ENCODE data around the gene FAM89B. TPM values are rescaled to one million over a fixed set of nuclear protein-coding genes. Genes with fewer than 3 reads are reported as not detected.
A peak's percentile ranks its signal among the peaks of the same experiment; 100 is the strongest.

The FAM89B gene
- total and polyA plus RNA-seq, 2 donors (not counting 1 experiment from before 2014, with no cell fraction given) = 30.4 to 50.2 TPM

DNA sequence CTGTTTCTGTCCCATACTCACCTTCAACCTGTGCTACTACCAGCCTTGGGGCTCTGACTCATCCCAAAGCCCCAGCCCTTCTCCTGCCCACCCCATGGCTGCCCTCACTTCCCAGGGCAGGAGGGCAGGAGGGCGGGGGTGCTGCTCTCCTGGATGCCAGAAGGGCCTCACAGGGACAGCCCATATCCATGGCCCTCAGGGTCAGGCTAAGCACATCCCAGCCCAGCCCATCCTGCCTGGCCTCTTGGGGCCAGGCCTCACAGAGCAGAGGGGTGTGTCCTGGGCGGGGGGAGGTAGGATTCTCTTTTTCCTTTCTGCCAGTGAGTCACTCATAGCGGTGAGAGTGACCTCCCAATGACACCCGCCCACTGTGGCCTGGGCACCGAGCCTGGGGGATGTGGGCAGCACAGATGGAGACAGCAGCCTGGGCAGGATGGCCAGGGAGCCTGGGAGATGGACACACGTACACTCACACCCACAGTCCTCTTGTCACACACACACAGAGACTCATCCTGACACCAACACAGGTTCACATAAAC, 16.6 kb upstream of the FAM89B start:
- POLR2A ChIA-PET = interaction anchor here (0.6 kb wide), 2 partner anchors 148 to 732 kb away, joined by 4 to 7 read pairs; no protein-coding TSS in a partner anchor
- Mint-ChIP-seq H3K27me3 (peaks cover 3% of the 10 kb centered on the region), H3K27ac (peak overlapping the region; percentile 89), H3K4me1 (peaks cover 51% of the 10 kb centered on the region), H3K9me3 (ENCODE audit: insufficient read depth) (no peaks in the 10 kb centered on the region), H3K4me3 (peak overlapping the region; percentile 64)
- DNase-seq (no peak), ATAC-seq (ENCODE audit: low read depth) (no peak)
- intact Hi-C loops (cut with micrococcal nuclease) = no loop called here
- H3K4me2 ChIP-seq (replicated peaks; ENCODE audit: low read depth, low read length, poor library complexity, severe bottlenecking) = no peak overlapping the region
- H3K4me1 ChIP-seq (ENCODE audit: control insufficient read depth in 2 of 2, insufficient read depth in 2 of 2, low read length in 2 of 2) = peaks cover 29 to 55% of the 10 kb centered on the region in 2 donors
- no peaks in the 10 kb centered on the region for H3K27me3 ChIP-seq (replicated peaks in 1 of 4; ENCODE audit: control extremely low read depth in 1 of 4, control insufficient read depth in 3 of 4, insufficient read depth in 4 of 4, low read length in 3 of 4)
- H3K9ac ChIP-seq (ENCODE audit: low read length) = no peak overlapping the region
- H3K36me3 ChIP-seq (replicated peaks in 1 of 2; ENCODE audit: control extremely low read depth in 1 of 2, control insufficient read depth in 1 of 2, extremely low read depth in 1 of 2, insufficient read depth in 2 of 2, low read length in 1 of 2) = no peaks in the 10 kb centered on the region
- H4K20me1 ChIP-seq (ENCODE audit: control insufficient read depth, insufficient read depth, low read length, poor library complexity, severe bottlenecking) = no peaks in the 10 kb centered on the region
- CTCF ChIA-PET = interaction anchor here (0.6 to 1.4 kb wide), 4 partner anchors 9 to 934 kb away, joined by 3 to 4 read pairs (median 3); partner anchors contain the start of gene ZNRD2
- H3K27ac ChIP-seq (ENCODE audit: low read length in 2 of 2) = no peak overlapping the region
- 69% methylated on average over 5 of the region's 6 CpGs for WGBS (ENCODE audit: insufficient coverage)
- TF ChIP-seq, protein P1, sequence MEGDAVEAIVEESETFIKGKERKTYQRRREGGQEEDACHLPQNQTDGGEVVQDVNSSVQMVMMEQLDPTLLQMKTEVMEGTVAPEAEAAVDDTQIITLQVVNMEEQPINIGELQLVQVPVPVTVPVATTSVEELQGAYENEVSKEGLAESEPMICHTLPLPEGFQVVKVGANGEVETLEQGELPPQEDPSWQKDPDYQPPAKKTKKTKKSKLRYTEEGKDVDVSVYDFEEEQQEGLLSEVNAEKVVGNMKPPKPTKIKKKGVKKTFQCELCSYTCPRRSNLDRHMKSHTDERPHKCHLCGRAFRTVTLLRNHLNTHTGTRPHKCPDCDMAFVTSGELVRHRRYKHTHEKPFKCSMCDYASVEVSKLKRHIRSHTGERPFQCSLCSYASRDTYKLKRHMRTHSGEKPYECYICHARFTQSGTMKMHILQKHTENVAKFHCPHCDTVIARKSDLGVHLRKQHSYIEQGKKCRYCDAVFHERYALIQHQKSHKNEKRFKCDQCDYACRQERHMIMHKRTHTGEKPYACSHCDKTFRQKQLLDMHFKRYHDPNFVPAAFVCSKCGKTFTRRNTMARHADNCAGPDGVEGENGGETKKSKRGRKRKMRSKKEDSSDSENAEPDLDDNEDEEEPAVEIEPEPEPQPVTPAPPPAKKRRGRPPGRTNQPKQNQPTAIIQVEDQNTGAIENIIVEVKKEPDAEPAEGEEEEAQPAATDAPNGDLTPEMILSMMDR (IDR thresholded peaks at IDR 0.05) = no peak
- no peak for TF ChIP-seq EZH2 (IDR thresholded peaks at IDR 0.05; ENCODE audit: borderline replicate concordance, insufficient read depth, low read depth, low read length, poor library complexity, severe bottlenecking)
- peaks cover 26% of the 10 kb centered on the region for H3K79me2 ChIP-seq (ENCODE audit: control insufficient read depth, insufficient read depth, low read length)
- no peaks in the 10 kb centered on the region for H3K9me3 ChIP-seq (ENCODE audit: control extremely low read depth in 1 of 3, control insufficient read depth in 2 of 3, insufficient read depth in 1 of 3, low read length in 2 of 3)
- no peak overlapping the region for H2AFZ ChIP-seq (ENCODE audit: insufficient read depth, low read depth, low read length, poor library complexity, severe bottlenecking)
- no peak overlapping the region for H3K4me3 ChIP-seq (ENCODE audit: control extremely low read depth in 1 of 5, extremely low read depth in 1 of 5, insufficient read depth in 1 of 5, low read depth in 2 of 5, low read length in 4 of 5)
